ENCODE results near the gene CD244. TPM values are rescaled to one million over a fixed set of nuclear protein-coding genes. Genes with fewer than 3 reads are reported as not detected.

CD244 gene
- total and polyA plus RNA-seq, 2 donors (not counting 3 experiments of a cell fraction or from before 2014, with no cell fraction given), result not detected

DNA sequence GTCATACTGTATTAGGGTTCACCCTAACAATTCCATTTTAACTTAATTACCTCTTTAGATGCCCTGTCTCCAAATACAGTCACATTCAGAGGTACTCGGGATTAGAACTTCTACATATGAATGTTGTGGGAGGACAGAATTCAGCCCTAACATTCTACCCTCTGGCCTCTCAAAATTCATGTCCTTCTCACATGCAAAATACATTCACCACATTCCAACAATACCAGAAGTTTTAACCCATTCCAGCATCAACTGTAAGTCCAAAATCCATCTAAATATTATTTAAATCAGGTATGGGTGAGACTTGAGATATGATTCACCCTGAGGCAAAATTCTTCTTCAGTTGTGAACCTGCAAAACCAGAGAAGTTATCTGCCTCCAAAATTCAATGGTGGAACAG is 52.2 kb downstream of the CD244 start:
- no peak for FAIRE-seq
- no peaks in the 10 kb centered on the region for H4K20me1 ChIP-seq (replicated peaks; ENCODE audit: control insufficient read depth, extremely low read depth, insufficient read depth, low read length)

DNA sequence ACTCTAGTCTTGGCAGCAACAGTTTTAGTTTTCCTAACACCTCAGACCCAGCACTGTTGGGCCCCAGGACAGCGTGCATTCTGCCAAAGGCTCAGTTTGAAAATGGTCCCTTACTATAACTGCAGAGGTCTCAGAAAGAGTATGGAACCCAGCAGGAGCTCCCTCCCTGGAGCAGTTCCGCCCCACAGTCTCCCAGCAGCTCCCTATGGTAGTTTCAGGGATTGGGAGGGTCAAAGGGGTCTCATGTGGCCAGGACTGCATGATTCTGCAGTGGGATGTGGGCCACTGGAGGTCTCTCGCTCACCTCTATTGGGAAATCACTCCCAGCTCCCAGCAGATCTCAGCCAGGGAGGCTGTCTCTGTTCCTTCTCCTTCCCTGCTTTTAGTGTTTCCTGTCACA is 54.4 kb downstream of the CD244 start:
- CTCF ChIA-PET, result no interaction called here
- dilution Hi-C loops (cut with MboI; ENCODE audit: extremely low pct_ligation_motif_present, low sequenced_read_pairs), result no loop called here

More for the DNA sequence above, 52.2 kb downstream of the CD244 start:
- Histone ChIP-seq H3K4me3 (replicated peaks in 1 of 3; ENCODE audit: insufficient read depth in 1 of 3, low read depth in 1 of 3, low read length in 3 of 3) (no peak overlapping the region), H3K36me3 (ENCODE audit: control insufficient read depth in 2 of 2, extremely low read depth in 1 of 2, insufficient read depth in 2 of 2, low read length in 2 of 2) (no peaks in the 10 kb centered on the region), H2AFZ (ENCODE audit: low read depth, low read length) (no peak overlapping the region), H3K9me1 (replicated peaks; ENCODE audit: control insufficient read depth, extremely low read depth, insufficient read depth, low read length) (no peaks in the 10 kb centered on the region), H3K9me3 (replicated peaks; ENCODE audit: control insufficient read depth, insufficient read depth, low read length) (no peaks in the 10 kb centered on the region), H3K27me3 (ENCODE audit: control insufficient read depth in 2 of 2, insufficient read depth in 2 of 2, low read length in 2 of 2) (peaks cover 0 to 4% of the 10 kb centered on the region in 2 experiments), H3K9ac (replicated peaks; ENCODE audit: extremely low read depth, insufficient read depth, low read length) (no peak overlapping the region), H3K4me1 (ENCODE audit: control insufficient read depth, extremely low read depth, insufficient read depth, low read length) (no peaks in the 10 kb centered on the region), H3K79me2 (ENCODE audit: control insufficient read depth, insufficient read depth, low read length) (no peaks in the 10 kb centered on the region), H3K27ac (ENCODE audit: insufficient read depth, low read depth, low read length) (no peak overlapping the region), H3K4me2 (ENCODE audit: insufficient read depth, low read length) (no peak overlapping the region)
- CTCF ChIA-PET, result no interaction called here
- POLR2A ChIA-PET, result no interaction called here
- dilution Hi-C loops (cut with MboI; ENCODE audit: extremely low pct_ligation_motif_present, low sequenced_read_pairs) (no loop called here), intact Hi-C loops (cut with micrococcal nuclease) (no loop called here)
- TF ChIP-seq GATA2 (IDR thresholded peaks at IDR 0.05; ENCODE audit: insufficient read depth, insufficient read length, low read depth, low read length) (no peak), EZH2 (IDR thresholded peaks at IDR 0.05; ENCODE audit: borderline replicate concordance, low read depth, low read length, severe bottlenecking) (no peak), MYC (IDR thresholded peaks at IDR 0.05; ENCODE audit: low read depth, low read length) (no peak), FOS (IDR thresholded peaks at IDR 0.05; ENCODE audit: borderline replicate concordance, insufficient read depth, low read length) (no peak)
- TF ChIP-seq, protein P1, sequence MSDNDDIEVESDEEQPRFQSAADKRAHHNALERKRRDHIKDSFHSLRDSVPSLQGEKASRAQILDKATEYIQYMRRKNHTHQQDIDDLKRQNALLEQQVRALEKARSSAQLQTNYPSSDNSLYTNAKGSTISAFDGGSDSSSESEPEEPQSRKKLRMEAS (IDR thresholded peaks at IDR 0.05; ENCODE audit: insufficient read depth, insufficient read length), result no peak
- TF ChIP-seq, protein P2, sequence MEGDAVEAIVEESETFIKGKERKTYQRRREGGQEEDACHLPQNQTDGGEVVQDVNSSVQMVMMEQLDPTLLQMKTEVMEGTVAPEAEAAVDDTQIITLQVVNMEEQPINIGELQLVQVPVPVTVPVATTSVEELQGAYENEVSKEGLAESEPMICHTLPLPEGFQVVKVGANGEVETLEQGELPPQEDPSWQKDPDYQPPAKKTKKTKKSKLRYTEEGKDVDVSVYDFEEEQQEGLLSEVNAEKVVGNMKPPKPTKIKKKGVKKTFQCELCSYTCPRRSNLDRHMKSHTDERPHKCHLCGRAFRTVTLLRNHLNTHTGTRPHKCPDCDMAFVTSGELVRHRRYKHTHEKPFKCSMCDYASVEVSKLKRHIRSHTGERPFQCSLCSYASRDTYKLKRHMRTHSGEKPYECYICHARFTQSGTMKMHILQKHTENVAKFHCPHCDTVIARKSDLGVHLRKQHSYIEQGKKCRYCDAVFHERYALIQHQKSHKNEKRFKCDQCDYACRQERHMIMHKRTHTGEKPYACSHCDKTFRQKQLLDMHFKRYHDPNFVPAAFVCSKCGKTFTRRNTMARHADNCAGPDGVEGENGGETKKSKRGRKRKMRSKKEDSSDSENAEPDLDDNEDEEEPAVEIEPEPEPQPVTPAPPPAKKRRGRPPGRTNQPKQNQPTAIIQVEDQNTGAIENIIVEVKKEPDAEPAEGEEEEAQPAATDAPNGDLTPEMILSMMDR (IDR thresholded peaks at IDR 0.05; ENCODE audit: extremely low read depth in 1 of 2, insufficient read depth in 1 of 2, low read depth in 1 of 2, low read length in 2 of 2), result no peak
- no TSS peak for BruUV-seq (replicated peaks)
- no peak for DNase-seq (ENCODE audit: low read depth, low spot score)

More for the DNA sequence above, 54.4 kb downstream of the CD244 start:
- Histone ChIP-seq H3K79me2 (ENCODE audit: control insufficient read depth, insufficient read depth, low read length) (no peaks in the 10 kb centered on the region), H3K9me1 (replicated peaks; ENCODE audit: control insufficient read depth, extremely low read depth, insufficient read depth, low read length) (no peaks in the 10 kb centered on the region), H3K27me3 (ENCODE audit: control insufficient read depth in 2 of 2, insufficient read depth in 2 of 2, low read length in 2 of 2) (peaks cover 0 to 4% of the 10 kb centered on the region in 2 experiments), H3K9me3 (replicated peaks; ENCODE audit: control insufficient read depth, insufficient read depth, low read length) (no peaks in the 10 kb centered on the region), H3K4me1 (ENCODE audit: control insufficient read depth, extremely low read depth, insufficient read depth, low read length) (no peaks in the 10 kb centered on the region), H3K4me2 (ENCODE audit: insufficient read depth, low read length) (no peak overlapping the region), H3K4me3 (replicated peaks in 1 of 3; ENCODE audit: insufficient read depth in 1 of 3, low read depth in 1 of 3, low read length in 3 of 3) (no peak overlapping the region), H2AFZ (ENCODE audit: low read depth, low read length) (no peak overlapping the region), H4K20me1 (replicated peaks; ENCODE audit: control insufficient read depth, extremely low read depth, insufficient read depth, low read length) (no peaks in the 10 kb centered on the region), H3K27ac (ENCODE audit: insufficient read depth, low read depth, low read length) (no peak overlapping the region), H3K9ac (replicated peaks; ENCODE audit: extremely low read depth, insufficient read depth, low read length) (no peak overlapping the region), H3K36me3 (ENCODE audit: control insufficient read depth in 2 of 2, extremely low read depth in 1 of 2, insufficient read depth in 2 of 2, low read length in 2 of 2) (no peaks in the 10 kb centered on the region)
- POLR2A ChIA-PET, result no interaction called here
- no peak for DNase-seq (ENCODE audit: low read depth, low spot score)
- FAIRE-seq, result no peak
- intact Hi-C loops (cut with micrococcal nuclease), result no loop called here
- BruUV-seq (replicated peaks), result no TSS peak
- TF ChIP-seq FOS (IDR thresholded peaks at IDR 0.05; ENCODE audit: borderline replicate concordance, insufficient read depth, low read length) (no peak), GATA2 (IDR thresholded peaks at IDR 0.05; ENCODE audit: insufficient read depth, insufficient read length, low read depth, low read length) (no peak), JUN (IDR thresholded peaks at IDR 0.05; ENCODE audit: borderline replicate concordance, insufficient read depth, insufficient read length, low read depth) (no peak), EZH2 (IDR thresholded peaks at IDR 0.05; ENCODE audit: borderline replicate concordance, low read depth, low read length, severe bottlenecking) (no peak), POLR2A (IDR thresholded peaks at IDR 0.05; ENCODE audit: low read depth, low read length) (no peak), MYC (IDR thresholded peaks at IDR 0.05; ENCODE audit: low read depth, low read length) (no peak), POLR2AphosphoS5 (IDR thresholded peaks at IDR 0.05; ENCODE audit: insufficient read depth, low read depth, low read length) (no peak)
- TF ChIP-seq, protein P1 (IDR thresholded peaks at IDR 0.05; ENCODE audit: insufficient read depth, insufficient read length), result no peak
- TF ChIP-seq, protein P2 (IDR thresholded peaks at IDR 0.05; ENCODE audit: extremely low read depth in 1 of 2, insufficient read depth in 1 of 2, low read depth in 1 of 2, low read length in 2 of 2), result no peak

All from endothelial cell of umbilical vein (primary cell).